GM19324 (cell line): ENCODE measurements around the gene CASP5.

ENCODE experiments used
- ATAC-seq: cut with Tn5 transposase; IDR thresholded peaks from one replicate; pipeline ENCODE4 v1.9.1; 2021; ENCODE audit warnings: mild to moderate bottlenecking, moderate library complexity; ENCODE audit not compliant: unreplicated experiment, low FRiP score

Gene CASP5

GRCh38 chr11:104968856-104969776, 53.9 kb downstream of the CASP5 start:
- ATAC-seq, result no peak

DNA sequence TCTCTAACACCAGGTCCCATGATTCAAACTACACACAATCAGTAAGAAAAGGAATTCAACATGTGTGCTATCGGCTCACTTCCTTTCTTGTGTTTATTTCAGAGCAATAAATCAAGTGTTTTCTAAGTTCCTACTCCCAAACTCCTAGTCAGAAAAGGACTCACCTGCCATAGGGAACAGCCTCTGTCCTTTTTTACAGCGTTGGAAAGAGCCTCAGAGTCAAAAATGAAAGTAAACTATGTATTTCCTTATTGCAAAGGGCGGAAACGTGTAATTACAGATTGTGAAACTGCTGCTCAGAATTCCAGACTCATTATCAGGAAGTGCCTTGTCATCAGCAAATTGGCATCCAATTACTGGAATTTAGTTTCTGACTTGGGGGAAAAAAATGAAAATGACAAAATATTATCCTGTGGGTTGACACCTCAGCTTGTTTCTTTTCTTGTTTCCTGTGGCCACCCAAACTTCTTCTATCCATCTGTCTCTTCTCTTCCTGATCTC, 54.6 kb downstream of the CASP5 start, which contains the start of gene CASP4:
CASP4 (minus strand) TSS at position 220 of the 501 bp plus-strand sequence; CDS start at position 171, 49 bp downstream.
- peak; percentile 85 for ATAC-seq

- peak; percentile 21 for ATAC-seq
These were observed 55.2 kb downstream of the CASP5 start for GRCh38 chr11:104967534-104968354.

- no peak for ATAC-seq
These were observed 57.2 kb downstream of the CASP5 start for GRCh38 chr11:104965735-104966134.

DNA sequence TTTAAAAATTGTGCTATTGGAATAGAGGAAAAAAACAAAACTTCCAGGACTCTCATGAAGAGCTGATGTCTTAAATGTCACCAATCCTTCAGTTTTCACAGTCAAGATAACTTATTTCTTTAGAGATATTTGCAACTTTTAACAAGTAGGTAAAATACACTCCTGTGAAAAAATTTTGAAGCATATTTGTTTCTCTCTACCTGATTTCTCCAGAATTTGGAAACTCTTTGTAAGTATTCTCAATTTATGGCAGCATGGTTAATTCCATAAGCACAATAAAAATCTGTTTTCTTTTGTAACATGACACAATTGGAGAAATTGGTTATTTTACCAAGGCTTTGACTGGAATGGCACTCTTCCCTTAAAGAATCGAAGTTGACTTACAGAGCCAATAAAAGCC, 58.7 kb downstream of the CASP5 start:
- ATAC-seq, result no peak

- ATAC-seq, result no peak
These were observed 60.1 kb downstream of the CASP5 start for GRCh38 chr11:104962852-104963251.

- no peak for ATAC-seq
These were observed 65.7 kb downstream of the CASP5 start for GRCh38 chr11:104957280-104957679.

DNA sequence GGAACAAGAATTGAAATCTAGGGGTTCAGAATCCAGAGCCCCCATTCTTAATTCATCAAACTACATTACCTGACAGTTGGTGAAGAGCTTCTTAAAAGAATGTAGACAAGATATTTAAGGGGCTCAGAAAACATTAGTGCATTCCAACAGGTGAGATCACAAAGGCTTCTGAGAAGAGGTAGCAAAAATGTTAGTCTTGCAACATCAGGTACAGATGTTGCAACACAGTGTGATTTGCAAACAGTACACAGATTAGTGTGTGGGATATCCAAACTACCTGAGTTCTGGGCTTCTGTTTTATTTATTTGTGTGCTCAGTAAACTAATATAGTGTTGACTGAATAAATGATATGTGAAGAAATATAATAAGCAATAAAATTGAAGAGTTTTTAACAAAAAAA, 66.4 kb downstream of the CASP5 start:
- ATAC-seq, result no peak

DNA sequence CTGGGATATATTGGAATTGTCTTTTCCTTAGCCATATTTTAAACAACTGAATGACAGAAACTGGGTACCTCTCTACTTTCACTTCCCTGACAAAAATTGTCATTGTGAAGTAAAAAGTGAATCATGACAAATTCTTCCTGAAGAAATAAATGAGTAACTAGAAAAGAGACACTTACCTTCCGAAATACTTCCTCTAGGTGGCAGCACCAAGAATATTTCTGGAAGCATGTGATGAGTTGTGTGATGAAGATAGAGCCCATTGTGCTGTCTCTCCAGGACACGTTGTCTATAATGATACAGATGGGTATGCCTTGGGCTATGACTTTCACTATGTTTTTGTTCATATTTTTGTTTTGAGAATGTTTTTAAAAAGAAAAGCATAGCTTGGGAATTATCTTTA, 76.1 kb downstream of the CASP5 start:
- ATAC-seq, result peak; percentile 68
